Inferior parietal cortex (tissue), 1 donor: Measurements from ENCODE around the gene DPAGT1.
A peak's percentile ranks its signal among the peaks of the same experiment; 100 is the strongest.
"Not testable (repeated sequence)": the region's sequence is repeated elsewhere in the genome, so short reads cannot be mapped to it uniquely, and the experiment has no call there.

Experiments
- DNase-seq: peaks from one replicate; pipeline ENCODE4 v3.0.0-alpha.2; 2016; ENCODE audit errors: extremely low spot score

Gene DPAGT1

GRCh38 chr11:119115484-119116234, 14.0 kb upstream of the DPAGT1 start:
- no peak for DNase-seq

- no peak for DNase-seq
Measured at GRCh38 chr11:119114351-119114750, 12.7 kb upstream of the DPAGT1 start.

GRCh38 chr11:119113716-119114115, 12.1 kb upstream of the DPAGT1 start:
- DNase-seq: no peak

GRCh38 chr11:119112314-119113020, 10.8 kb upstream of the DPAGT1 start:
- no peak for DNase-seq

GRCh38 chr11:119111361-119111925, 9.8 kb upstream of the DPAGT1 start:
- no peak for DNase-seq

GRCh38 chr11:119110439-119110838, 8.8 kb upstream of the DPAGT1 start:
- no peak for DNase-seq

GRCh38 chr11:119109843-119110242, 8.2 kb upstream of the DPAGT1 start:
- no peak for DNase-seq

GRCh38 chr11:119108857-119109221, 7.2 kb upstream of the DPAGT1 start:
- no peak for DNase-seq

GRCh38 chr11:119108146-119108856, 6.6 kb upstream of the DPAGT1 start:
- DNase-seq: no peak

GRCh38 chr11:119107538-119108145, 6.0 kb upstream of the DPAGT1 start:
- no peak for DNase-seq

- DNase-seq: peak; percentile 78
Measured at GRCh38 chr11:119106564-119107537, 5.2 kb upstream of the DPAGT1 start, which contains the start of gene C2CD2L. TSS of gene C2CD2L (plus strand) at chr11:119107344. CDS start at chr11:119107742, 398 bp downstream.

GRCh38 chr11:119103793-119104192, 2.1 kb upstream of the DPAGT1 start:
- DNase-seq: no peak

- DNase-seq: not testable (repeated sequence)
Measured at GRCh38 chr11:119103161-119103664, 1.6 kb upstream of the DPAGT1 start.

GRCh38 chr11:119100994-119101758, 477 bp downstream of the DPAGT1 start:
- no peak for DNase-seq

- DNase-seq: no peak
Measured at GRCh38 chr11:119100246-119100970, 1.2 kb downstream of the DPAGT1 start.

GRCh38 chr11:119099711-119100110, 1.9 kb downstream of the DPAGT1 start:
- DNase-seq: no peak

GRCh38 chr11:119095066-119095880, 6.4 kb downstream of the DPAGT1 start:
- DNase-seq: peak; percentile 100

GRCh38 chr11:119094816-119095065, 6.9 kb downstream of the DPAGT1 start:
- no peak for DNase-seq
